D721Med (cell line): Measurements from ENCODE around the gene NLRP3.

Source experiments
- DNase-seq: peaks from one replicate; pipeline ENCODE4 v3.0.0; 2011; ENCODE audit warnings: low spot score; ENCODE audit not compliant: insufficient read length
- FAIRE-seq: peaks from 2 replicates; lab custom pipeline; 2011; peaks lifted over from hg19 to GRCh38; lab: Jason Lieb, UNC
- CTCF ChIP-seq: IDR thresholded peaks from 2 replicates; pipeline ENCODE4 v1.5.1; 2012; ENCODE audit warnings: mild to moderate bottlenecking, control low read depth; ENCODE audit not compliant: insufficient read depth; ENCODE audit errors: missing control alignments

NLRP3 gene

GRCh38 chr1:247448107-247448791 lies 32.3 kb downstream of the NLRP3 start:
- FAIRE-seq: no peak

GRCh38 chr1:247451388-247452010 lies 35.5 kb downstream of the NLRP3 start:
- DNase-seq (no peak), FAIRE-seq (no peak)
- no peak for TF ChIP-seq CTCF

More at GRCh38 chr1:247448107-247448791, 32.3 kb downstream of the NLRP3 start:
- TF ChIP-seq CTCF: no peak
- no peak for DNase-seq

GRCh38 chr1:247452447-247453039 lies 36.6 kb downstream of the NLRP3 start:
- no peak for TF ChIP-seq CTCF
- DNase-seq (no peak), FAIRE-seq (no peak)

- TF ChIP-seq CTCF: no peak
- DNase-seq (no peak), FAIRE-seq (no peak)
Observed at GRCh38 chr1:247453245-247453644, 37.3 kb downstream of the NLRP3 start.

GRCh38 chr1:247453997-247454396 lies 38.0 kb downstream of the NLRP3 start:
- no peak for TF ChIP-seq CTCF
- FAIRE-seq (no peak), DNase-seq (no peak)

- no peak for FAIRE-seq
- no peak for DNase-seq
- TF ChIP-seq CTCF: no peak
Observed at GRCh38 chr1:247456021-247456420, 40.0 kb downstream of the NLRP3 start.
